Prostate gland (tissue), 2 donors: ENCODE data around the gene SEMA4G. TPM values are rescaled to one million over a fixed set of nuclear protein-coding genes. Genes with fewer than 3 reads are reported as not detected.
A peak's percentile ranks its signal among the peaks of the same experiment; 100 is the strongest.

Experiments used
- DNase-seq: peaks from one replicate; pipeline ENCODE4 v3.0.0-alpha.2; 2019; ENCODE audit warnings: low spot score
- H3K27ac ChIP-seq, 2 donors: fragments of 200-600 bp; sonication (generic); 2 replicates each; pipeline ENCODE4 v1.5.1; 2017 to 2019
- H3K27me3 ChIP-seq: fragments of 200-600 bp; sonication (generic); replicated peaks from 2 replicates; pipeline ENCODE4 v1.5.1; 2019; ENCODE audit not compliant: insufficient read depth
- H3K36me3 ChIP-seq, 2 donors: fragments of 200-600 bp; sonication (generic); 1 replicate in 1 of 2; 2 replicates in 1 of 2; pipeline versions ENCODE4 v1.5.1 to v1.8.1; 2017 to 2019
- H3K4me1 ChIP-seq: fragments of 200-600 bp; sonication (generic); replicated peaks from 2 replicates; pipeline ENCODE4 v1.5.1; 2019
- H3K4me3 ChIP-seq, 2 donors: fragments of 200-600 bp; sonication (generic); 2 replicates each; pipeline ENCODE4 v1.5.1; 2017 to 2019
- H3K9me3 ChIP-seq: fragments of 200-600 bp; sonication (generic); 2 replicates; pipeline ENCODE4 v1.5.1; 2017
- POLR2A ChIP-seq: fragments of 450-650 bp; IDR thresholded peaks from one replicate; pipeline ENCODE4 v1.6.1; 2016; ENCODE audit warnings: antibody characterized with exemption, mild to moderate bottlenecking
- POLR2AphosphoS5 ChIP-seq: sonication (generic); formaldehyde crosslinking; IDR thresholded peaks from one replicate; pipeline ENCODE4 v1.6.1; 2017; ENCODE audit warnings: antibody characterized with exemption
- WGBS: methylation state at CpG from one replicate; pipeline ENCODE4 v1.1.5; 2018; 5-methylcytosine and 5-hydroxymethylcytosine counted together
- intact Hi-C: fragments of 100-400 bp; cut with DNase I; formaldehyde crosslinking; loops from one replicate; pipeline ENCODE4 v1.14.2; 2022
- total RNA-seq, 2 donors: library from RNA; depleted of rRNA; stranded (reverse); fragments of >200 nt; gene quantifications; one replicate each; pipeline ENCODE4 v1.1.0, GENCODE V29; 2016
- TF ChIP-seq, protein P1 (sequence below), 4 experiments: fragments of 200-600 bp in 2 of 4; fragments of 450-650 bp in 2 of 4; sonication (generic) in 2 of 4; IDR thresholded peaks; 1 replicate in 3 of 4; 2 replicates in 1 of 4; pipeline ENCODE4 v1.5.1; 2016 to 2019; ENCODE audit warnings: antibody characterized with exemption in 4 of 4, mild to moderate bottlenecking in 2 of 4, moderate library complexity in 2 of 4

SEMA4G gene
- total RNA-seq, 2 donors from 2014 or later, result 24.2 to 31.0 TPM

DNA sequence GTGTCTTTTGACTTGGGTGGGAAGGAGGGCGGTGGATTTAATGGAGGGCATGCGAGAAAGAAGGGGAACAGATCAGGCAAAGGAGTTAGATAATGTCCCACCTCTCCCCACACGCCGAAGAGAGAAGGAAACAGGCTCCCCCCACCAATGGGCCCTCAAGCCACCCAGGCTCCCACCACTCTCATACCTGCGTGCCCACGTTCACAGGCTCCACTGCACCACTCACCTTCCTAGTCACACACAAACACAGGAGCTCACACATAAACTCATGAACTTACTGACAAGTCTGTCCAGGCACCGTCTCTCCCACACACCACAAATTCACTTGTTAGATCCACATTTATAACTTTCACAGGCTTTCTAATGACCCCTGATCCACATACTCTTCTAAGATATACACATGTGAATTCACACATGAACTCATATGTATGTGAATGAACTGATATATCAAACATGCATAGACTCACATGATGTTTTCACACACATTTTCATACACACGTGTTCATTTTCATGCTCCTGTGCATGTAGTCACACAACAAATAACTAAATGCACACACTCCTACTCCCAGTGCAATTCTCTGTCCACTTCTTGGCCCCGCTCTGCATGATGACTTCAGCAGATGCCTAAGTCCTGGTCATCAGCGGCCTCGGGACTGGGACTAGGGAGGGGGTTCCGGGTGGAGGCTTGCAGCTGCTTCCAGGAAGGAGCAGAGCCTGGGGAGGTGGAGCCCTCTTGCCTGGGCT lies 31.8 kb downstream of the SEMA4G start:
- DNase-seq, result peak; percentile 58
- no peaks in the 10 kb centered on the region for H3K9me3 ChIP-seq
- peak overlapping the region; percentile 99 to 100 for H3K27ac ChIP-seq
- H3K4me3 ChIP-seq, result peak overlapping the region; percentile 64 to 91
- WGBS, result 16% methylated on average over 12 of the region's 12 CpGs
- intact Hi-C loops, result no loop called here
- H3K36me3 ChIP-seq, result peaks cover 3 to 15% of the 10 kb centered on the region in 2 donors
- TF ChIP-seq POLR2AphosphoS5 (peak; percentile 88), POLR2A (peak; percentile 78)
- TF ChIP-seq, protein P1, sequence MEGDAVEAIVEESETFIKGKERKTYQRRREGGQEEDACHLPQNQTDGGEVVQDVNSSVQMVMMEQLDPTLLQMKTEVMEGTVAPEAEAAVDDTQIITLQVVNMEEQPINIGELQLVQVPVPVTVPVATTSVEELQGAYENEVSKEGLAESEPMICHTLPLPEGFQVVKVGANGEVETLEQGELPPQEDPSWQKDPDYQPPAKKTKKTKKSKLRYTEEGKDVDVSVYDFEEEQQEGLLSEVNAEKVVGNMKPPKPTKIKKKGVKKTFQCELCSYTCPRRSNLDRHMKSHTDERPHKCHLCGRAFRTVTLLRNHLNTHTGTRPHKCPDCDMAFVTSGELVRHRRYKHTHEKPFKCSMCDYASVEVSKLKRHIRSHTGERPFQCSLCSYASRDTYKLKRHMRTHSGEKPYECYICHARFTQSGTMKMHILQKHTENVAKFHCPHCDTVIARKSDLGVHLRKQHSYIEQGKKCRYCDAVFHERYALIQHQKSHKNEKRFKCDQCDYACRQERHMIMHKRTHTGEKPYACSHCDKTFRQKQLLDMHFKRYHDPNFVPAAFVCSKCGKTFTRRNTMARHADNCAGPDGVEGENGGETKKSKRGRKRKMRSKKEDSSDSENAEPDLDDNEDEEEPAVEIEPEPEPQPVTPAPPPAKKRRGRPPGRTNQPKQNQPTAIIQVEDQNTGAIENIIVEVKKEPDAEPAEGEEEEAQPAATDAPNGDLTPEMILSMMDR (IDR thresholded peaks at IDR 0.05), result no peak
- H3K4me1 ChIP-seq, result peaks cover 23% of the 10 kb centered on the region
- H3K27me3 ChIP-seq, result no peaks in the 10 kb centered on the region

DNA sequence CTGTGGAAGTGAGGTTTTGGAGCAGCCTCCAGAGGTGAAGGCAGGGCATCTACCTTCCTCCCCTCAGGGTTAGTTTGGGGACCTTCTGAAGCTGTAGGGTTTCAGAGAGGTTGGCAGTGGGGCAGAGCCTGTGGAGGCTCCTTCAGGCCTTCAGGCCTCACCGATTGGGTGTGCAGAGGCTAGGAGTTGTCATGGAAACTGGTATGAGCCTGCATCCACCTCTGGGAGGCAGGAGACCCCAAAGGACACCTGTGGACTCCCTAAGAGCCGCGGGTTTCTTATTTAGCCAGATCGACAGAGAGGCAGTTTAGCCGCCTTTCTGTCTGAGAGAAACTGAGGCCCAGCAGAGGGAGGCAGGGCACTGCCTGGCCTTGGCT lies 32.3 kb downstream of the SEMA4G start:
- peak overlapping the region; percentile 99 to 100 for H3K27ac ChIP-seq
- TF ChIP-seq, protein P1 (IDR thresholded peaks at IDR 0.05), result no peak
- TF ChIP-seq POLR2AphosphoS5, result no peak
- intact Hi-C loops, result no loop called here
- DNase-seq, result no peak
- H3K4me1 ChIP-seq, result peaks cover 19% of the 10 kb centered on the region
- H3K36me3 ChIP-seq, result peaks cover 3 to 15% of the 10 kb centered on the region in 2 donors
- H3K27me3 ChIP-seq, result no peaks in the 10 kb centered on the region
- 42% methylated on average over 5 of the region's 5 CpGs for WGBS
- H3K9me3 ChIP-seq, result no peaks in the 10 kb centered on the region
- H3K4me3 ChIP-seq, result peak overlapping the region in 1 of 2 donors; percentile 91

DNA sequence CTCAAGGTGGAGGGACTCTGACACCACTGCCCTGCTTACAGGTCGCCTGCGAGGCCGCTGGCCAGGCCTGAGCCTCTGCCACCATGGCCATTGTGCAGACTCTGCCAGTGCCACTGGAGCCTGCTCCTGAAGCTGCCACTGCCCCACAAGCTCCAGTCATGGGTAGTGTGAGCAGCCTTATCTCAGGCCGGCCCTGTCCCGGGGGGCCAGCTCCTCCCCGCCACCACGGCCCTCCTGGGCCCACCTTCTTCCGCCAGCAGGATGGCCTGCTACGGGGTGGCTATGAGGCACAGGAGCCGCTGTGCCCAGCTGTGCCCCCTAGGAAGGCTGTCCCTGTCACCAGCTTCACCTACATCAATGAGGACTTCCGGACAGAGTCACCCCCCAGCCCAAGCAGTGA lies 33.2 kb downstream of the SEMA4G start:
- Histone ChIP-seq H3K36me3 (peaks cover 3 to 15% of the 10 kb centered on the region in 2 donors), H3K4me3 (no peak overlapping the region), H3K27me3 (no peaks in the 10 kb centered on the region), H3K4me1 (peaks cover 17% of the 10 kb centered on the region), H3K9me3 (no peaks in the 10 kb centered on the region), H3K27ac (peak overlapping the region; percentile 99 to 100)
- WGBS, result 80% methylated on average over 8 of the region's 11 CpGs
- DNase-seq, result no peak
- TF ChIP-seq POLR2AphosphoS5 (no peak), POLR2A (no peak)
- TF ChIP-seq, protein P1 (IDR thresholded peaks at IDR 0.05), result no peak
- intact Hi-C loops, result no loop called here

DNA sequence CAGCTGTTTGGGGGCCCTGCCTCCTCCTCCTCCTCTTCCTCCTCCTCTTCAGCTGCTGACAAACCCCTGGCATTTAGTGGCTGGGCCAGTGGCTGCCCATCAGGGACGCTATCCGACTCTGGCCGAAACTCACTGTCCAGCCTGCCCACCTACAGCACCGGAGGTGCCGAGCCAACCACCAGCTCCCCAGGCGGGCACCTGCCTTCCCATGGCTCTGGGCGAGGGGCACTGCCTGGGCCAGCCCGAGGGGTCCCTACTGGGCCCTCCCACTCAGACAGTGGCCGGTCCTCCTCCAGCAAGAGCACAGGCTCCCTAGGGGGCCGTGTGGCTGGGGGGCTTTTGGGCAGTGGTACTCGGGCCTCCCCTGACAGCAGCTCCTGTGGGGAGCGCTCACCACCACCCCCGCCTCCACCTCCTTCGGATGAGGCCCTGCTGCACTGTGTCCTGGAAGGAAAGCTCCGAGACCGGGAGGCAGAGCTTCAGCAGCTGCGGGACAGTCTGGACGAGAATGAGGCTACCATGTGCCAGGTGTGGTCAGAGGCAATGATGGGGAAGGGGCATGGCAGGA lies 34.4 kb downstream of the SEMA4G start:
- H3K27ac ChIP-seq, result no peak overlapping the region
- 91% methylated on average over 18 of the region's 18 CpGs for WGBS

More for the DNA sequence above, 34.4 kb downstream of the SEMA4G start:
- intact Hi-C loops, result no loop called here
- H3K4me1 ChIP-seq, result peaks cover 14% of the 10 kb centered on the region
- TF ChIP-seq POLR2A (no peak), POLR2AphosphoS5 (no peak)
- TF ChIP-seq, protein P1 (IDR thresholded peaks at IDR 0.05), result no peak
- no peaks in the 10 kb centered on the region for H3K27me3 ChIP-seq
- peaks cover 3 to 15% of the 10 kb centered on the region in 2 donors for H3K36me3 ChIP-seq
- H3K9me3 ChIP-seq, result no peaks in the 10 kb centered on the region
- no peak for DNase-seq
- no peak overlapping the region for H3K4me3 ChIP-seq
